Measurements from ENCODE around the gene CDH15. TPM values are rescaled to one million over a fixed set of nuclear protein-coding genes. Genes with fewer than 3 reads are reported as not detected.

The CDH15 gene
- total and polyA plus RNA-seq, 9 donors, result 0.10 to 0.45 (median 0.30) TPM; not detected in 5

GRCh38 chr16:89172528-89173173, 1.1 kb downstream of the CDH15 start:
- no peak for DNase-seq
- TF ChIP-seq POLR2A (IDR thresholded peaks at IDR 0.05) (no peak), EP300 (IDR thresholded peaks at IDR 0.05) (no peak)
- TF ChIP-seq, protein P1, sequence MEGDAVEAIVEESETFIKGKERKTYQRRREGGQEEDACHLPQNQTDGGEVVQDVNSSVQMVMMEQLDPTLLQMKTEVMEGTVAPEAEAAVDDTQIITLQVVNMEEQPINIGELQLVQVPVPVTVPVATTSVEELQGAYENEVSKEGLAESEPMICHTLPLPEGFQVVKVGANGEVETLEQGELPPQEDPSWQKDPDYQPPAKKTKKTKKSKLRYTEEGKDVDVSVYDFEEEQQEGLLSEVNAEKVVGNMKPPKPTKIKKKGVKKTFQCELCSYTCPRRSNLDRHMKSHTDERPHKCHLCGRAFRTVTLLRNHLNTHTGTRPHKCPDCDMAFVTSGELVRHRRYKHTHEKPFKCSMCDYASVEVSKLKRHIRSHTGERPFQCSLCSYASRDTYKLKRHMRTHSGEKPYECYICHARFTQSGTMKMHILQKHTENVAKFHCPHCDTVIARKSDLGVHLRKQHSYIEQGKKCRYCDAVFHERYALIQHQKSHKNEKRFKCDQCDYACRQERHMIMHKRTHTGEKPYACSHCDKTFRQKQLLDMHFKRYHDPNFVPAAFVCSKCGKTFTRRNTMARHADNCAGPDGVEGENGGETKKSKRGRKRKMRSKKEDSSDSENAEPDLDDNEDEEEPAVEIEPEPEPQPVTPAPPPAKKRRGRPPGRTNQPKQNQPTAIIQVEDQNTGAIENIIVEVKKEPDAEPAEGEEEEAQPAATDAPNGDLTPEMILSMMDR (IDR thresholded peaks at IDR 0.05), result no peak
- H3K4me1 ChIP-seq (ENCODE audit: insufficient read depth), result peaks cover 3% of the 10 kb centered on the region
- intact Hi-C loops (cut with DNase I), result no loop called here
- H3K4me3 ChIP-seq, result no peak overlapping the region
- no peaks in the 10 kb centered on the region for H3K36me3 ChIP-seq
- H3K27me3 ChIP-seq, result peaks cover 6% of the 10 kb centered on the region
- no peaks in the 10 kb centered on the region for H3K9me3 ChIP-seq
- no peak overlapping the region for H3K27ac ChIP-seq
- WGBS, 3 donors, result 20 to 33% (median 24%) methylated on average over 13 of the region's 13 CpGs

GRCh38 chr16:89173174-89173921, 1.8 kb downstream of the CDH15 start:
- Histone ChIP-seq H3K27me3 (peaks cover 6% of the 10 kb centered on the region), H3K4me3 (no peak overlapping the region), H3K27ac (no peak overlapping the region), H3K36me3 (no peaks in the 10 kb centered on the region), H3K9me3 (no peaks in the 10 kb centered on the region), H3K4me1 (ENCODE audit: insufficient read depth) (peaks cover 3% of the 10 kb centered on the region)
- intact Hi-C loops (cut with DNase I), result no loop called here
- TF ChIP-seq EP300 (IDR thresholded peaks at IDR 0.05) (no peak), POLR2A (IDR thresholded peaks at IDR 0.05) (no peak)
- TF ChIP-seq, protein P1 (IDR thresholded peaks at IDR 0.05), result no peak
- no peak for DNase-seq
- WGBS, 3 donors, result 32 to 51% (median 37%) methylated on average over 10 to 11 of the region's 11 CpGs

DNA sequence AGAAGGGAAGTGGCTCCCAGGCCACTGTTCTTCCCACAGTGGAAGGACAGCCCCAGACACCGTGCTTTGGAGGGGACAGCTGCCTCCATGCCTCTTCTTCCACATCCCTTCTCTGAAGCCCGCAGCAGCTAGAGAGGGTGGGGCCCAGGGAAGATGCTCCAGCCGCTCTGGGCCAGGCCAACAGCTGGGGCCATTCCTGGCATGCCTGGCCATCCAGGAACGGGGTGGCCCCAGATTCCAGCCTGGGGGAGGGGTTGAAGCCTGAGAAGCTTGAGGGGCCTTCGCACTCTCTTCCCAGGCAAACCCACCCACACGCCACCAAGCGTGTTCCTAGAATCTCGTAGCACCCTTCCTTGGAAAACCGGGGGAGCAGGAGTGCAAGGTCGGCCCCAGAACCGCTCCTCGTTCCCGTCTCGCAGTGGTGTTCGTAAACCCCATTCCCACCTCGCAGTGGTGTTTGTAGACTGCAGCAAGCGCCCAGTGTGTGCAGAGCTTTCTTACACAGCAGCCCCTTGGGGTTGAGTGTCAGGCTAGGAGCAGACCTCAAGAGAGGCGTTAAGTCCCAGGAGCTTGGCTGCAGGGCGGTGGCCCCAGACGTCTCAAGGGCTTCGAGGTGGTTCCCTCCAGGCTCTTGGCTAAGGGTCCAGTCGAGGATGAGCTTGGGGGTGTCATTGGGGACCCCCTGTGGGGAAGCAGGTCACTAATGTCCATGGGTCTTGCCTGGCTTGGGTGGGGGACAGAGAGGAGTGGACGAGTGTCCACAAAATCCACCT, 2.7 kb downstream of the CDH15 start:
- H3K4me1 ChIP-seq (ENCODE audit: insufficient read depth), result peaks cover 3% of the 10 kb centered on the region
- intact Hi-C loops (cut with DNase I), result no loop called here
- no peak overlapping the region for H3K4me3 ChIP-seq
- WGBS, 3 donors, result 36 to 48% (median 38%) methylated on average over 23 of the region's 23 CpGs
- H3K27ac ChIP-seq, result no peak overlapping the region
- H3K36me3 ChIP-seq, result no peaks in the 10 kb centered on the region
- peaks cover 6% of the 10 kb centered on the region for H3K27me3 ChIP-seq
- TF ChIP-seq POLR2A (IDR thresholded peaks at IDR 0.05) (no peak), EP300 (IDR thresholded peaks at IDR 0.05) (no peak)
- TF ChIP-seq, protein P1 (IDR thresholded peaks at IDR 0.05), result no peak
- no peak for DNase-seq
- no peaks in the 10 kb centered on the region for H3K9me3 ChIP-seq

- peaks cover 6% of the 10 kb centered on the region for H3K27me3 ChIP-seq
- intact Hi-C loops (cut with DNase I), result no loop called here
- H3K4me1 ChIP-seq (ENCODE audit: insufficient read depth), result peaks cover 3% of the 10 kb centered on the region
- no peaks in the 10 kb centered on the region for H3K9me3 ChIP-seq
- no peak overlapping the region for H3K27ac ChIP-seq
- TF ChIP-seq, protein P1 (IDR thresholded peaks at IDR 0.05), result no peak
- no peak for TF ChIP-seq POLR2A (IDR thresholded peaks at IDR 0.05)
- no peak for TF ChIP-seq EP300 (IDR thresholded peaks at IDR 0.05)
- 58 to 67% (median 67%) methylated on average over 11 to 14 of the region's 14 CpGs for WGBS, 3 donors
- H3K4me3 ChIP-seq, result no peak overlapping the region
- no peaks in the 10 kb centered on the region for H3K36me3 ChIP-seq
- DNase-seq, result no peak
Observed at GRCh38 chr16:89174877-89175276, 3.3 kb downstream of the CDH15 start.

Measured in ovary (tissue), 9 donors.